Measurements from ENCODE around the gene IL17RD. TPM values are rescaled to one million over a fixed set of nuclear protein-coding genes. Genes with fewer than 3 reads are reported as not detected.
A peak's percentile ranks its signal among the peaks of the same experiment; 100 is the strongest.

The IL17RD gene
- total RNA-seq, 1 donor from 2014 or later: 0.26 TPM

- peak in 1 of 2 donors; percentile 9 for DNase-seq (ENCODE audit: low read depth in 2 of 2)
Observed at GRCh38 chr3:57130571-57131209, 34.5 kb downstream of the IL17RD start.

- DNase-seq (ENCODE audit: low read depth in 2 of 2): no peak
Observed at GRCh38 chr3:57128826-57129667, 36.1 kb downstream of the IL17RD start.

GRCh38 chr3:57127891-57128518 lies 37.1 kb downstream of the IL17RD start:
- no peak for DNase-seq (ENCODE audit: low read depth in 2 of 2)

GRCh38 chr3:57126244-57126643 lies 38.9 kb downstream of the IL17RD start:
- no peak for DNase-seq (ENCODE audit: low read depth in 2 of 2)

GRCh38 chr3:57120451-57121174 lies 44.5 kb downstream of the IL17RD start:
- no peak for DNase-seq (ENCODE audit: low read depth in 2 of 2)

GRCh38 chr3:57120040-57120439 lies 45.1 kb downstream of the IL17RD start:
- no peak for DNase-seq (ENCODE audit: low read depth in 2 of 2)

GRCh38 chr3:57118254-57118653 lies 46.9 kb downstream of the IL17RD start:
- DNase-seq (ENCODE audit: low read depth in 2 of 2): no peak

- DNase-seq (ENCODE audit: low read depth in 2 of 2): no peak
Observed at GRCh38 chr3:57116501-57116900, 48.7 kb downstream of the IL17RD start.

- peak in 1 of 2 donors; percentile 8 for DNase-seq (ENCODE audit: low read depth in 2 of 2)
Observed at GRCh38 chr3:57112206-57112605, 52.9 kb downstream of the IL17RD start.

- no peak for DNase-seq (ENCODE audit: low read depth in 2 of 2)
Observed at GRCh38 chr3:57110798-57111197, 54.4 kb downstream of the IL17RD start.

GRCh38 chr3:57110214-57110613 lies 54.9 kb downstream of the IL17RD start:
- no peak for DNase-seq (ENCODE audit: low read depth in 2 of 2)

GRCh38 chr3:57109437-57110199 lies 55.5 kb downstream of the IL17RD start:
- DNase-seq (ENCODE audit: low read depth in 2 of 2): no peak

GRCh38 chr3:57108684-57109083 lies 56.5 kb downstream of the IL17RD start:
- DNase-seq (ENCODE audit: low read depth in 2 of 2): no peak

GRCh38 chr3:57105585-57105984 lies 59.6 kb downstream of the IL17RD start:
- DNase-seq (ENCODE audit: low read depth in 2 of 2): no peak

GRCh38 chr3:57100046-57100695 lies 65.0 kb downstream of the IL17RD start:
- DNase-seq (ENCODE audit: low read depth in 2 of 2): peak; percentile 56 to 77

- DNase-seq (ENCODE audit: low read depth in 2 of 2): peak in 1 of 2 donors; percentile 12
Observed at GRCh38 chr3:57098418-57099310, 66.5 kb downstream of the IL17RD start.

GRCh38 chr3:57097536-57097935 lies 67.6 kb downstream of the IL17RD start:
- no peak for DNase-seq (ENCODE audit: low read depth in 2 of 2)

- no peak for DNase-seq (ENCODE audit: low read depth in 2 of 2)
Observed at GRCh38 chr3:57095363-57095762, 69.8 kb downstream of the IL17RD start.

- no peak for DNase-seq (ENCODE audit: low read depth in 2 of 2)
Observed at GRCh38 chr3:57094575-57094974, 70.6 kb downstream of the IL17RD start.

Data from dermis microvascular lymphatic vessel endothelial cell (primary cell).